Activated CD4-positive, alpha-beta T cell treated with anti-CD3 and anti-CD28 coated beads, Interleukin-2, amount 50 U/mL, for 1 hour (primary cell): ENCODE measurements around the gene HCK.
"Not testable (repeated sequence)": the region's sequence is repeated elsewhere in the genome, so short reads cannot be mapped to it uniquely, and the experiment has no call there.

Experiments used
- DNase-seq: peaks from one replicate; pipeline ENCODE4 v3.0.0-alpha.2; 2020

The HCK gene

DNA sequence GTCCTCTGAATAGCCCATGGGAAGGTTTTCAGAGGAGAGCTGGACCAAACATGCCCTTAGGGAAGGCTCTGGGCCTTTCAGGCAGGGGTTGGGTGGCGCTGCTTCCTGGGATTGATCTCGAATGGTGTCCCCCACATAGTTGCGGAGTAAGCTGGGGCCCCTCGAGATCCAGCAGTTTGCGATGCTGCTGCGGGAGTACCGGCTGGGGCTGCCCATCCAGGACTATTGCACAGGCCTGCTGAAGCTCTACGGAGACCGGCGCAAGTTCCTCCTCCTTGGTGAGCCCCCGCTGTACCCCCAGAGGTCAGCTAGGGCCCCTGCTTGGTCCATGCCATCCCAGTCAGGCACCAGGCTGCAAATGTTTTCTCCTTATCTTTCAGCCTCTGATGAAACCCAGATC is 22.5 kb upstream of the HCK start:
- DNase-seq, result no peak

DNA sequence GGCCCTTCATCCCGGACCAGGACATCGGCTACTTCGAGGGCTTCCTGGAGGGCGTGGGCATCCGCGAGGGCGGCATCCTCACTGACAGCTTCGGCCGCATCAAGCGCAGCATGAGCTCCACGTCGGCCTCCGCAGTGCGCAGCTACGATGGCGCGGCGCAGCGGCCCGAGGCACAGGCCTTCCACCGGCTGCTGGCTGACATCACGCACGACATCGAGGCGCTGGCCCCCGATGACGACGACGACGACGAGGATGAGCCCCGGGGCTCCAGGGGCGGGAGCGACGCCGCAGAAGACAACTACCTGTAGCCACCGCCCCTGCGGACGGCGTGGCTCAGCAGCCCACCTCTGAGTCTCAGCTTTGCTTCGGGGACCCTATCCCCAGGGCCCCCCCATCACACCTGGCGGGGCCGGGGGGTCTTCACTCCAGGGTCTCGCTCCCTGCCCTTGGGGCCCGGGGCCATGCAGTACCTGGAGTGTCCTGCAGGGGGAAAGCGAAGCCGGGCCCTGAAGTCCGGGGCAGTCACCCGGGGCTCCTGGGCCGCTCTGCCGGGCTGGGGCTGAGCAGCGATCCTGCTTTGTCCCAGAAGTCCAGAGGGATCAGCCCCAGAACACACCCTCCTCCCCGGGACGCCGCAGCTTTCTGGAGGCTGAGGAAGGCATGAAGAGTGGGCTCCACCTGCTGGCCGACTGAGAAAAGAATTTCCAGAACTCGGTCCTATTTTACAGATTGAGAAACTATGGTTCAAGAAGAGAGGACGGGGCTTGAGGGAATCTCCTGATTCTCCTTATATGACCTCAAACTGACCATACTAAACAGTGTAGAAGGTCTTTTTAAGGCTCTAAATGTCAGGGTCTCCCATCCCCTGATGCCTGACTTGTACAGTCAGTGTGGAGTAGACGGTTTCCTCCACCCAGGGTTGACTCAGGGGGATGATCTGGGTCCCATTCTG is 20.8 kb upstream of the HCK start:
- peak; percentile 60 for DNase-seq

- no peak for DNase-seq
These were observed 18.7 kb upstream of the HCK start for GRCh38 chr20:32033316-32033715.

DNA sequence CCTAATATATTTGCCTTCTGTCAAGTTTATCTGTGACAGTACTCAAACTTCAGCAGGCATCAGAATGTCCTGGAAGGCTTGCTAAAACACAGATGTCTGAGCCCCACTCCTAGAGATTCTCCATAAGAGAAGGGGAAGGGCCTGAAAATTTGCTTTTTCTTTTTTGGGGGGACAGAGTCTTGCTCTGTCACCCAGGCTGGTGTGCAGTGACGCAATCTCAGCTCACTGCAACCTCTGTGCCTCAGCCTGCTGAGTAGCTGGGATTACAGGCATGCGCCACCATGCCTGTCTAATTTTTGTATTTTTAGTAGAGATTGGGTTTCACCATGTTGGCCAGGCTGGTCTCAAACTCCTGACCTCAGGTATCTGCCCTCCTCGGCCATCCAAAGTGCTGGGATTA is 18.3 kb upstream of the HCK start:
- not testable (repeated sequence) for DNase-seq

GRCh38 chr20:32034581-32035425 is 17.2 kb upstream of the HCK start:
- DNase-seq, result no peak

- DNase-seq, result no peak
These were observed 16.6 kb upstream of the HCK start for GRCh38 chr20:32035426-32035779.

GRCh38 chr20:32036252-32036651 is 15.8 kb upstream of the HCK start:
- DNase-seq, result no peak

DNA sequence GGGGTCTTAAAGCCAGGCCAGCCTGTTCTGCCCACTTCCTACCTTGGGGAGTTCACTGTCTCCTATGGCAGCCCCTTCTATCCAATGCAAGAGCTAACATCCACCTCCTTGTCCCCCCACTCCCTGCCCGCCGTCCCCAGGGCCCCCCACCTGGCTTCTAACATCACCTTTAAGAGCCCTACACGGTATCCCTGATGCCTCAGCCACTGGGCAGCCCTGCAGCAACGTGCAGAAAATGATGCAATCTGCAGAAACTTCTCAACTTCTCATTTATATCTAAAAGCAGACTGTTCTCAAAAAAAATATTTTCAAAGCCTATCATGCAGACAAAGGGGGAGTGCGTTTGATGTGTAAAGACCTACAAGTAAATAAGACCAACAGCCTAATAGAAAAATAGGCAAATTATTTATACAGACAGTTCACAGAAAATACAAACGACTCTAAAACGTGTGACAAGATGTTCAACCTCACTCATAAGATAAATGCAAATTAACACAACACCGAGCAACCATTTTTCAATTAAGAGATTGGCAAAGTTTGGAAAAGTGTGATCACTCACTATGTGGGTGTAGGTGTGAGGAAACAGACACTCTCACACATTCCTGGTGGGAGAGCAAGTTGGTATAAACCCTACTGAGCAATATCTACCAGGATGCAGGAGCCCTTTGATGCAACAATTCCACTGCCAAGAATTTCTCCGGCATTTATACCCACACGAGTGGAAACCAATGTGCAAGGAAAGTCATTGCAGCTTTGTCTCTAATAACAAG is 15.1 kb upstream of the HCK start:
- no peak for DNase-seq

- DNase-seq, result no peak
These were observed 14.1 kb upstream of the HCK start for GRCh38 chr20:32037929-32038328.

DNA sequence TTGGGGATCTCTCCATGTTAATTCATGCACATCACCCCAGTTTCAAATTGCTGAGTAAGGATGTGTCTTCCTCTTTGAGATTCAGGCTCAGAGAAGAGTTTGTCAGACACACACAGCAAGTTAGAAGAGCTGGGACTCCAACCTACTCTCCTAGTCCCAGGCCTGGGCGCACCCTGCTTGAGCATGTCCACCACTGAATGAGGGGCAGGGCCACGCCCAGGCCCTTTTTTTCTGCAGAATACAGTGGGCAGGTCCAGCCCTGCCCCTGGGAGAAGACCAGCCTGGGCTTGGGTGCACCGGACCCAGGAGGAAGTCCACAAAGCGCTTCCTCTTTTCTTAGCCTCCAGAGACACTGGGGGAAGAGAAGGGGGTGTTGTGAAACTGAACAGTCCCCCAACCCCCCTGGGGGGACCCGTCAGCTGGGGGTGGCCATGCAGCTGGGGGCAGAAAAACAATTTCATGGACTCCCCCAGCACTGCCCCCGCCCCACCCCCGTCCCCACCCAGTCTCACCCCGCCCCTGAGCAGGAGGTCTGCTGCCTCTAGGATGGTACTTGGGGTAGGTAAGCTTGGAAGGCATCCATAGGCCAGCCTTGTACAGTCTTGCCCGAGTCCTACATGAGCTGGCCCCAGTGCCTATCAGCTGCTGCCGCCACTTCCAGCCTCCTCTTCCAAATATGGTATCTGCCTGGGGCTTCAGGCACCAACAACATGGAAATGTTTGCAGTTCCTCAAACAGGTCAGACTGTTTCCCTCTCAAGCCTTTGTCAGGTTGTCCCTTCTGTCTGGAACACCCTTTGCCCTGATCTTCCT is 11.7 kb upstream of the HCK start:
- DNase-seq, result no peak

DNA sequence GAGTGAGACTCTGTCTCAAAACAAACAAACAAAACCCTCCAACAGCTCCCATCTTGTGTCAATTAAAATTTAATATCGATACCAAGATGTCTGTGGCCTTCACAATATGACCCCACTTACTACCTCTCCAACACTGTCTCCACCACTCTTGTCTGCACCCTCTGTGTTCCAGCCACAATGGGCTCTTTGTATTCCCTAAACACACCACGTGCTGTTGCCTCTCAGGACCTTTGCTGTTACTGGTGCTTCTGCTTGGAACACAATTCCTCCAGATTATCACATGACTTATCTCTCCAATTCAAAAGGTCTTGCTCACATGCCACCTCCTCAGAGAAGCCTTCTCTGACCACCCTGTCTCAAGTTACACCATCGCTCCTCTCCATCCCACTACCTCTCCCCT is 6.0 kb upstream of the HCK start:
- no peak for DNase-seq

- no peak for DNase-seq
These were observed 1.7 kb upstream of the HCK start for GRCh38 chr20:32050324-32050841.

DNA sequence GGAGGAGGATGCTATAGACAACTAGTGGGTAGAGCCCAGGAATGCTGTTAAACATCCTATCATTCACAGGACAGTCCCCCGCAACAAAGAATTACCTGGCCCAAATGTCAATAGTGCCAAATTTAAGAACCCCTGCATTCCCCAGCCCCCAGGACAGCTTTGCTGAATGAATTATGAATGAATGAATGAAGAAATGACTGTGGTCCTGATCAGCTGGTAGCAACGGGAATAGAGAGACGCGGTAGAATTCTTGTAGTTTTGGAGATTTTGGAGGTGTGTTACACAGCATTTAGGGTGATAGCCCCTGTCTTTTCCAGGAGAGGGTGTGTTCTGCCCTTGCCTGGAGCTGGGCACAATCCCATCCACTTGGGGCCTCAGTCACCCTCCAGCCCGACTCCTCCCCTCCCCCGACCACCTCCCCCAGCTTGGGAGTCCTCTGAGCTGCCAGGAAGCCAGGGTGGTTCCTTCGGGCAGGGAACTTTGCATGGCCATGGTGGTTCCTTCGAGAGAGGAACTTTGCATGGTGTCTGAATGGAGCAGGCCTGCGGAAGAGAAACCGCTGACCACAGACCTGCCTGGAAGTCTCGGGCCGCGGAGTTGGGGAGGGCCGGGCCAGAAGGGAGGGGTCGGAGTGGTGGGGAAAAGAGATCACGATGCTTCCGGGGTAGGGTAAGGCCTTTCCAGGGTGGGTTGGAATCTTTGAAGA is 1.0 kb upstream of the HCK start:
- no peak for DNase-seq

- no peak for DNase-seq
These were observed 337 bp upstream of the HCK start for GRCh38 chr20:32051720-32052089.

DNA sequence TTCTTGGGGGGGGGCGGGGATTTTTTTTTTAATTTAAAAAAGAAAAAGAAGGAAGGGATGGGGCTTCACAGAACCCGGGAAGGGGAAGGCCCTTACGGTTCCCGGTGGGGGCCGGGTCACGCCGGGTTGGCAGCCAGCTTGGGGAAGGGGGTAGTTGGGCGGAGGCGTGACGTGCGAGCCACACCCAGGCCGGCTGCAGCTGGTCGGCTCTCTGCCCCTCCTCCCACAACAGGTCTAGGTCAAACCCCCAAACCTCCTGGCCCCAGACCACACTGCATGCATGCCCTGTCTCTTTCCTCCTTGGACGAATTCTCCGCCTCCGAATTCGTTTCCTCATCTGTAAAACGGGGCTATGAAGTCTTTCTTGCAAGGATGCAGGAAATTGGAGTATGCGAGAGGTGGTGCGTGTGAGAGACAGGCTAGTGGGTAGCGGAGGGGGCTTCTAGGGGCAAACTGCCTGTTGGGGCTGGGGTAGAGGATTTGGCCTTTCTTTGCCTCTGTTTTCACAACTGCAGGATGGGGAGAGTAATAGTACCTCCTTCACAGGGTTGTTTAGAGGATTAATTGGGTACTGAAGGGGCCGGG is 828 bp downstream of the HCK start:
- no peak for DNase-seq

GRCh38 chr20:32053648-32054047 is 1.6 kb downstream of the HCK start:
- no peak for DNase-seq

DNA sequence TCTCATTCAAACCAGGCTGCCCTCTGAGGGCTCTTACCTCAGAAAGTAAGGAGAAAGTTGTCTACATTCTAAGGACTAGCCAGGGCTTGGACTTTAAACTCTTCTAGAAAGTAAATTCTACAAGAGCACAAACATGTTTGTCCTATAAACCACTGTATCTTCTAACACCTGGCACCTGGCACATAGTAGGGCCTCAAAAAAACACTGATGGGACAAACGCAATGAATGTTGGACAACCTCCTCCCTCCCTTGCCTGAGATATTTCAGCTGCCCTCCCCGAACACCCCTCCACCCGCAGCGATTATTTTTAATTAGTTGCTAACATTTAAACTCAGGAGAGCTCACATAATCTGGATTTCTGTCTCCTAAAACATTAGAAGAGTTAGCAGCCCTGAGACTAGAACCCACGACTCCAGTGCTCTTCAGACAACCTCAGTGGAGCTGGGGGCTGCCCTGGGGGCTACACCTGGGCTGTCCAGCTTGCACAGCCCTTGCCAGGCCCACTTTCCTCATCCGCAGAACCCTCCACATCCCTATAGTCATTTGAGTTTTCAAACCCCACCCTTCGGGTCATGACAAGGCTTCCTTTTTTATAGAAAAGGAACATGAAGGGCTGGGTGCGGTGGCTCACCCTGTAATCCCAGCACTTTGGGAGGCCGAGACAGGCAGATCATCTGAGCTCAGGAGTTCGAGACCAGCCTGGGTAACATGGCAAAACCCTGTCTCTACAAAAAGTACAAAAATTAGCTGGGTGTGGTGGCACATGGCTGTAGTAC is 4.9 kb downstream of the HCK start:
- no peak for DNase-seq

DNA sequence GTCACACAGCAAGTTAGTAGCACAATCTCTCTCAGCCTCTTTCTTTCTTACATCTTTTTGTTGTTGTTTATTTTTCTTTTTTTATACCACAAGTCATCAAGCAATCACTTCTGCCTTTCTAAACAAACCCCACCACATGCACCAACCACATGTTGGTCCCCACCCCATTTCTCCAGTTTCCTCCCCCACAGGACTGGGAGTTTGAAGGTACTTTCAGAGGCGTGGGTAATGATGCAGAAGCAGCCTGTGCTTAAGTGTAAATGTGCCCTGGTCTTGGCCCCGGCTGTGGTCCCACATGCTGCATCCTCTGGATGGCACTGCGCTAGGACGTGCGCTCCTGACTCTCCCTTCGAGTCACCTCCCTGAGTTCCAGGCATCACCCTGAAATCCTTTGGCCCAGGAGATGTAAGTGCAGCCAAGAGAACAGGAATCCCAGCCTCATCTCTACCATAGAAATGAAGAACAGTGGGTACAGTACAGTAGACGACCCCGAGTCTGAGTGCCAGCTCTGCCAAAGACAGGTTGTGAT is 5.7 kb downstream of the HCK start:
- DNase-seq, result no peak

DNA sequence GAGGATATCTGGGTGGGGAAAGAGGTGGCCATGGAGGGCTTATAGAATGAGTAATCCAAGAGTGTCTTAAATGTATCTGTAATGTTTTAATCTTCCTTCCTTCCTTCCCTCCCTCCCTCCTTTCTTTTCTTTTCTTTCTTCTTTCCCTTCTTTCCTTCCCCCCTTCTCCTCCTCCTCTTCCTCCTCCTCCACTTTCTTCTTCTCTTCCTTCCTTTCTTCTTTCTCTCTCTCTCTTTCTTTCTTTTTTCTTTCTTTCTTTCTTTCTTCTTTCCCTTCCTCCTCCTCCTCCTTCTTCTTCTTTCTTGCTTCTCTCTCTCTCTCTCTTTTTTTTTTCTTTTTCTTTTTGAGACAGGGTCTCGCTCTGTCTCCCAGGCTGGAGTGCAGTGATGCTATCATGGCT is 7.1 kb downstream of the HCK start:
- no peak for DNase-seq

- no peak for DNase-seq
These were observed 10.7 kb downstream of the HCK start for GRCh38 chr20:32062776-32063170.
